ENCODE measurements around the gene HPS3.
A peak's percentile ranks its signal among the peaks of the same experiment; 100 is the strongest.
"Not testable (repeated sequence)": the region's sequence is repeated elsewhere in the genome, so short reads cannot be mapped to it uniquely, and the experiment has no call there.

HPS3 gene

GRCh38 chr3:149129326-149130205 is at the start of gene HPS3:
Gene HPS3, plus strand, starts transcription at chr3:149129638. Its CDS starts 86 bp downstream, at chr3:149129724.
- DNase-seq (ENCODE audit: low spot score) = peak; percentile 76

- no peak for DNase-seq (ENCODE audit: low spot score)
Observed at GRCh38 chr3:149080011-149080698, 49.3 kb upstream of the HPS3 start.

GRCh38 chr3:149080699-149081091 is 48.7 kb upstream of the HPS3 start:
- no peak for DNase-seq (ENCODE audit: low spot score)

- no peak for DNase-seq (ENCODE audit: low spot score)
Observed at GRCh38 chr3:149081772-149082171, 47.7 kb upstream of the HPS3 start.

GRCh38 chr3:149085828-149086231 is 43.6 kb upstream of the HPS3 start:
- peak; percentile 9 for DNase-seq (ENCODE audit: low spot score)

GRCh38 chr3:149086232-149086988 is 43.0 kb upstream of the HPS3 start, which contains the start of gene HLTF:
Gene HLTF, minus strand, starts transcription at chr3:149086533. Its CDS starts 197 bp downstream, at chr3:149086336.
- DNase-seq (ENCODE audit: low spot score) = peak; percentile 93

- DNase-seq (ENCODE audit: low spot score) = no peak
Observed at GRCh38 chr3:149087208-149087607, 42.2 kb upstream of the HPS3 start.

GRCh38 chr3:149089395-149089794 is 40.0 kb upstream of the HPS3 start:
- no peak for DNase-seq (ENCODE audit: low spot score)

GRCh38 chr3:149090461-149090860 is 39.0 kb upstream of the HPS3 start:
- no peak for DNase-seq (ENCODE audit: low spot score)

- DNase-seq (ENCODE audit: low spot score) = no peak
Observed at GRCh38 chr3:149090907-149091306, 38.5 kb upstream of the HPS3 start.

- no peak for DNase-seq (ENCODE audit: low spot score)
Observed at GRCh38 chr3:149091983-149092382, 37.5 kb upstream of the HPS3 start.

GRCh38 chr3:149095487-149095886 is 34.0 kb upstream of the HPS3 start:
- DNase-seq (ENCODE audit: low spot score) = no peak

- DNase-seq (ENCODE audit: low spot score) = not testable (repeated sequence)
Observed at GRCh38 chr3:149097987-149098386, 31.5 kb upstream of the HPS3 start.

GRCh38 chr3:149101154-149101553 is 28.3 kb upstream of the HPS3 start:
- DNase-seq (ENCODE audit: low spot score) = no peak

GRCh38 chr3:149101641-149102040 is 27.8 kb upstream of the HPS3 start:
- no peak for DNase-seq (ENCODE audit: low spot score)

- DNase-seq (ENCODE audit: low spot score) = no peak
Observed at GRCh38 chr3:149104484-149104883, 25.0 kb upstream of the HPS3 start.

- no peak for DNase-seq (ENCODE audit: low spot score)
Observed at GRCh38 chr3:149114458-149114857, 15.0 kb upstream of the HPS3 start.

GRCh38 chr3:149115114-149115513 is 14.3 kb upstream of the HPS3 start:
- no peak for DNase-seq (ENCODE audit: low spot score)

- DNase-seq (ENCODE audit: low spot score) = no peak
Observed at GRCh38 chr3:149118724-149119123, 10.7 kb upstream of the HPS3 start.

GRCh38 chr3:149119466-149119865 is 10.0 kb upstream of the HPS3 start:
- DNase-seq (ENCODE audit: low spot score) = no peak

- DNase-seq (ENCODE audit: low spot score) = peak; percentile 47
Observed at GRCh38 chr3:149120051-149120972, 9.1 kb upstream of the HPS3 start.
